OCI-LY1 (cell line): ENCODE data around the gene SH3D21.

Experiments
- EZH2 ChIP-seq: fragments of 200-600 bp; sonication (generic), shearing (Covaris generic); IDR thresholded peaks from 2 replicates; pipeline ENCODE4 v1.8.0; 2017; ENCODE audit warnings: borderline replicate concordance, mixed run types, mild to moderate bottlenecking, antibody characterized with exemption, low read length, moderate library complexity, mixed read lengths
- TF ChIP-seq, protein P1 (sequence below): fragments of 200-600 bp; sonication (generic), shearing (Covaris generic); IDR thresholded peaks from 2 replicates; pipeline ENCODE4 v1.5.1; 2017; ENCODE audit warnings: mild to moderate bottlenecking, antibody characterized with exemption, low read length, moderate library complexity, mixed read lengths

DNA sequence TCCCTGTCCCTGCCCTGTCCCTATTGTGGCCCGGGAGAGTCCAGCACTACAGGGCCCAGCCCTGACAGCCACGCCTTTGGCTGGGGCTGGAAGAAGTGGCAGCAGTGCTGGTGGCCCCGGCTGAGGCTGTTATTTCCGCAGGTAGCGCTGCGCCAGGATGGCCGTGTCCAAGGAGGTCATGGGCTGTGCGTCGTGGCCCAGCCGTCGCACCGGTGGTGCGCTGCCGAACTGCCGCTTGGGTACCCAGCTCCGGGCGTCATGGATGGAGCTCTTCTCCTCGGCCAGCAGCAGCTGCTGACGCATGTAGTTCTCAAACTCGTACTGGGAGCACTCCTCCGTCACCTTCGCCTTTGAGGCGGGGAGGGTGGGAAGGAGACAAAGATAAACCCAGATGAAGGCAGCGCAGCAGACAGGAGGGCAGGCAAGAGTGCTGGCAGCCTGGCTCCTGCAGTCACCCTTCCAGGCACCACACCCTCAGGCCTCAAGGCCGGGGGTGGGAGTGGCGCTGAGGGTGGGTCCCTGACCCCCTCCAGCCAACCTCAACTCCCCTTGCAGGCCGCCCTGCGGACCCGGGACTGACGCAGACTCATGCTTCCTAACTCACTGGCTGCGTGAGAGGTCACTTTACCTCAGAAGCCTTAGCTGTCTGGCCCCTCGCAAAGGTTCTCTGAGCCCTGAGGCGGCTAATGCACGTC is 35.6 kb downstream of the SH3D21 start:
- TF ChIP-seq, protein P1, sequence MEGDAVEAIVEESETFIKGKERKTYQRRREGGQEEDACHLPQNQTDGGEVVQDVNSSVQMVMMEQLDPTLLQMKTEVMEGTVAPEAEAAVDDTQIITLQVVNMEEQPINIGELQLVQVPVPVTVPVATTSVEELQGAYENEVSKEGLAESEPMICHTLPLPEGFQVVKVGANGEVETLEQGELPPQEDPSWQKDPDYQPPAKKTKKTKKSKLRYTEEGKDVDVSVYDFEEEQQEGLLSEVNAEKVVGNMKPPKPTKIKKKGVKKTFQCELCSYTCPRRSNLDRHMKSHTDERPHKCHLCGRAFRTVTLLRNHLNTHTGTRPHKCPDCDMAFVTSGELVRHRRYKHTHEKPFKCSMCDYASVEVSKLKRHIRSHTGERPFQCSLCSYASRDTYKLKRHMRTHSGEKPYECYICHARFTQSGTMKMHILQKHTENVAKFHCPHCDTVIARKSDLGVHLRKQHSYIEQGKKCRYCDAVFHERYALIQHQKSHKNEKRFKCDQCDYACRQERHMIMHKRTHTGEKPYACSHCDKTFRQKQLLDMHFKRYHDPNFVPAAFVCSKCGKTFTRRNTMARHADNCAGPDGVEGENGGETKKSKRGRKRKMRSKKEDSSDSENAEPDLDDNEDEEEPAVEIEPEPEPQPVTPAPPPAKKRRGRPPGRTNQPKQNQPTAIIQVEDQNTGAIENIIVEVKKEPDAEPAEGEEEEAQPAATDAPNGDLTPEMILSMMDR, result no peak
- TF ChIP-seq EZH2, result no peak
